Raji (cell line): Measurements from ENCODE around the gene FRMD4B.

Experiments
- POLR2A ChIP-seq: IDR thresholded peaks from 2 replicates; pipeline ENCODE4 v1.6.1; 2011; ENCODE audit warnings: low read depth, low read length, control low read depth; ENCODE audit not compliant: insufficient read depth

The FRMD4B gene

GRCh38 chr3:69259125-69259524 lies 126.8 kb downstream of the FRMD4B start:
- TF ChIP-seq POLR2A, result no peak

GRCh38 chr3:69255928-69256327 lies 130.0 kb downstream of the FRMD4B start:
- TF ChIP-seq POLR2A, result no peak

- TF ChIP-seq POLR2A, result no peak
Measured at GRCh38 chr3:69254351-69254750, 131.5 kb downstream of the FRMD4B start.

- TF ChIP-seq POLR2A, result no peak
Measured at GRCh38 chr3:69252631-69253030, 133.3 kb downstream of the FRMD4B start.

GRCh38 chr3:69252141-69252540 lies 133.7 kb downstream of the FRMD4B start:
- no peak for TF ChIP-seq POLR2A

- TF ChIP-seq POLR2A, result no peak
Measured at GRCh38 chr3:69251078-69251805, 134.6 kb downstream of the FRMD4B start.

DNA sequence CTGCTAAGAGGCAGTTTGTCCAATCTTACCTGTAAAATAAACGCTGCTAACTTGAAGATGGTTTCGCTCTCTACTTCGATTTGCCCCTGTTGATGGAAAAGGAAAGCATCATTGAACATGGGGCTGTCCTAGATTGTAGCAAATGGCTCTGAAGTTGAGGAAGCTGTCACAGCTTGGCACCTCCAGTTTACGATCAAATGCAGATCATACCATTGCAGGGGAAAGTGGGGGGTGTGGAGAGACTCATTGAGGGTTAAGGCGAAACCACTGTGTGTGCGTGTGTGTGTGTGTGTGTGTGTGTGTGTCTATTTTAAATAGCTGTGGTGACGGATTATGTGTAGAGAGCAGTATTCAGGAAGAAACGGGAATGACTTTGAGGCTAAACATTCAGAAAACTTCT lies 135.9 kb downstream of the FRMD4B start:
- no peak for TF ChIP-seq POLR2A

- TF ChIP-seq POLR2A, result no peak
Measured at GRCh38 chr3:69249001-69249400, 136.9 kb downstream of the FRMD4B start.

GRCh38 chr3:69248436-69248835 lies 137.5 kb downstream of the FRMD4B start:
- no peak for TF ChIP-seq POLR2A

DNA sequence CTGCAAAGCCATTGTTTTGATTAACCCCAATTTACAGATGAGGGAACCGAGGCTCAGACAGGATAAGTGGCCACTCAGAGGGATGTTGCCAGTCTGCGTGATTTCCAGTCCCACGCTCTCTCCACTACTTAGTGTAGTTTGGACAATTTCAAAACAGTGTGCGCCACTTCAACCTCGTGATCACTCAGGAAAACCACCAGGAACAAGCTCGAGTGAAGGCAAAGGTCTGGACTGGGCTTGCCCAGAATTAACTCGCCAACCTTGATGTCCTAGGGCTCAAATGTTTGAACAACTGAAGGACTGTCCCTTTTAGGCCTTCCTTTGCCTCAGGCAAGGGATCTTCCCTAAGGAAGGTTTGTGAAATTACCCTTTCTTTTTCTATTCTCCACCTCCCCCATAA lies 139.3 kb downstream of the FRMD4B start:
- no peak for TF ChIP-seq POLR2A

GRCh38 chr3:69244039-69244438 lies 141.8 kb downstream of the FRMD4B start:
- no peak for TF ChIP-seq POLR2A

GRCh38 chr3:69241769-69242168 lies 144.1 kb downstream of the FRMD4B start:
- no peak for TF ChIP-seq POLR2A

- no peak for TF ChIP-seq POLR2A
Measured at GRCh38 chr3:69240651-69241568, 145.0 kb downstream of the FRMD4B start.

DNA sequence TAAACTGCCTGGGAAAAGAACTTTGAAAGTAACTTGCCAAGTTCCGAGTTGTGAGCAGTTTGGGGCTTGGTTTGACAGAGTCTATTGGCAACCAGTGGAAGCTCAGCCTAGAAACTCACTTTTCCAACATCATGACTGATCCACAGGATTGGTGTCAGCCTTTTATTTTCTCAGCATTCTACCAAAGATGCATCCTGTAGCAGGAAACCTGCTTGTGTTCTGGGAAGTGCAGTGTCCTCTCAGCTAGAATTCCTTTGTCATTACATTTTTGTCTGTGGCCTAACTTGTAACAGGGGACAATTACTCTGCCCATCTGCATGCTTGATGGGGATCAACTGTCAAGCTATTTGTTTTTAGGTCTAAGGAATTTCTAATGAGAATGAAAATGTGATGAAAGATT lies 146.8 kb downstream of the FRMD4B start:
- TF ChIP-seq POLR2A, result no peak

- no peak for TF ChIP-seq POLR2A
Measured at GRCh38 chr3:69236812-69237707, 148.8 kb downstream of the FRMD4B start.
